ENCODE results near the gene SLX9.
"Not testable (repeated sequence)": the region's sequence is repeated elsewhere in the genome, so short reads cannot be mapped to it uniquely, and the experiment has no call there.

Gene SLX9

DNA sequence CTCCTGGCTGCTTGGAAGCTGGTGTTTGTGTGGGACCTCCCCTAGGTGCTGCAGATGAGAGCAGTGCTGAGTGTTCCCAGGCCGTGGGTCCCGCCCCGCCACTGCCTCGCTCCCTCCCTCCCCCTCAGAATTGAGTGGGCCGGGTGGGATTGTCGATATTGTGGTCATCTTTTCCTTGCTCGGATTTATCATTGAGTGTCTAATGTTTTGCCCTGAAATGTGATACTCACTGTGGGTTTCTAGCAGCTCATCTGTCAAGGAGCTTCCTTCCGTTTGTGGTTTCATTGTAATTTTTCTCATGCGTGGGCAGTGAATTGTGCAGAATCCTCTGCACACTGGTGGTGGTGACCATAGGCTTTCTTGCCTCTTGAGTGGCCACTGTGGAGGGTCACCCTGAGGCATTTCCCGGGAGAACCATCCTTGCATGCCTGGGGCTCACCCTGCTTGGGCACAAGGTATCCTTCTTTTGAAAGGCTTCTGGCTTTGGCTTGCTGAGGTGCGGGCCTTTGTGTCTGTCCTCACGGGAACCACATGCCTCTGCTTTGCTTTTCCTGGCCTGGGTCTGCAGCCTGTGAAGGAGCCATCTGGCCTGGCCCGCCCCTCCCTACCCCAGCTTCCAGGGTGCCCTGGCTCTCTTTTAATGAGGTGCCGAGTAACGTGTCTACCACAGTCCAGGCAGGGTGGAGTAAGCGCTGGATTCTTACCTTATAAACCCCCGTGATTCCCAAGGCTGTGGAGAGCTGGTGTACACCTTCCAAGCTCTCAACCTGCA is 25.6 kb downstream of the SLX9 start:
- no peak for DNase-seq

DNA sequence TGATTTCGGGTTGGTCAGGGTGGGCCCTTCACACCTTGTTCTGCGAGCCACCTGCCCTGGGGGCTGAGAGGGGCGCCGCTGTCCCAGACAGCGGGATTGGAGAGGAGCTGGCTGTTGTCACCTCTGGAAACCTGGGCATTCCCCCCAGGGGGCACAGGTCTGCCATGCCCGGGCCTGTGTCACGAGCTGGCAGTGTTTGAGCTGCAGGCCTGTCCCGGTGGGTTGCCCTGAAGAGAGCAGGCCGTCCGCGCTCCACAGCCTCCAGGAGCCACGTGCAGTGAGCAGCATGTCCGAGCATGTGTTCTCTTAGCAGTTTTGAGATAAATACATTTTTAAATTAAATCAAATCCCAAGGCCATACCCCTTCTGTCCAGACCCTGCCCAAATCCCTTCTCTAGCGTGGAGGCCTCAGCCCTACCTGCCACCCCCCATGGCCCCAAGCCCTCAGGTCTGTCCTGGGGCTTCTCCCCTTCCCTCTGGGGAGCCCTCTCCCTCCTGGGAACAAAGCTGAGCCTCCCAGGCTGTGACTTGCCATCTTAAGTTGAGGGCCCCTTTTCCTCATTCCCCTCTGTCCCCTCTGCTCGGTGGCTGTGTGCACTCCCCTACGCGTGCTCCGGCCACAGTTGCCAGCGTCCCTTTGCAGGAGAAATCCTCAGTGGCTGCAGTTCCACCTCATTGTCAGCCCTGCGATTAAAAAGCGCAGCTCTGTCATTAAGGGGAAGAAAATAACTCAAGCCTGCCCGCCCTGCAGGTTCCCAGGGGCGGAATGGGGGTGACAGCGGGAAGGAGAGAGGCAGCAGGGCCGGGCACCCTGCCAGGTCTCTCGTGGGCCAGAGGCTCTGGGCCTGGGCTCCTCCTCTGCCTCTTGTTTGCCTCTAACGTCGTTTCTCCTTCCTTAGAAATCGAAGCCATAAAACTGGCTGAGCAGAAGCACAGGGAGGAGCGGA is 26.6 kb downstream of the SLX9 start:
- DNase-seq, result no peak

DNA sequence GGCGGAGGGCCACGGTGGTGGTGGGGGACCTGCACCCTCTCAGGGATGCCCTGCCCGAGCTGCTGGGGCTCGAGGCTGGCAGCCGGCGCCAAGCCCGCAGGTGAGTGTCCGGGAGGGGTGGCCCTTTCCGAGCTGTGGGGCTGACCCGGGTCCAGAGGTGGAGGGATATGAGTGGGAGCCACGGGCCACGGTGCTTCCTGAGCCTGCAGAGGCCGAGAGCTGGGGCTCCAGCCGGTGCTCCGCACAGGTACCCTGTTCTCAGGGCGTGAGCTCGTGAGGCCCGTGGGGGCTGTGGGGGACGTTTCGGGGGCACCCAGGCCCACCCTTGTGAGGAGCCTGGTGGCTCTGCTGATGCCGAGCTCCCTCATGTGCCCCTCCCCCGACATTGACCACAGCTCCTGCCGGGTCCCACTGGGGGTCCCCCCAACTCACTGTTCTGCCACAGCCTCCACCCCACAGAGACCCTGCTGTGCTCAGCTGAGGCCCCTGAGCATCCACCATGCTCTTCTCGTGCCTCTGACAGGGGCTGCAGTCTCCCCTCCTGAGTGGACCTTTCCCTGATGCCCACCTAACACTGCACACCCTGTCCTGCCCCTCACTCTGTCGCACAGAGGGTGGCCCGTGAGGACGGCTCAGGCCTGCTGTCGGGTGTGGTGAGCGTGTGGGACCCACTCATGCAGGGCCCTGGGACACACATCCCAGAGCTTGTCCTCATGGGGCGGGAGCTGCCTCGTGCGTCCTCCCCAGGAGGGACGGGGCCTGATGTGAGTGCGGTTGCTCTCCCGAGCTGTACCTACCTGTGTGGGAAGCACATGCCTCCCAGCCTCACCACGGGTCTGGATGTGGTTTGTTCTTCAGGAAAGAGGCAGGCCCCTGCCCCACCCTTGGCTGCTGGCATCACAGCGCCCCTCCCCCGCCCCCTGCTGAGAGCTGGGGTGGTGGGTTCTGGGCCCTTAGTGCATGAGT is 27.5 kb downstream of the SLX9 start:
- no peak for DNase-seq

DNA sequence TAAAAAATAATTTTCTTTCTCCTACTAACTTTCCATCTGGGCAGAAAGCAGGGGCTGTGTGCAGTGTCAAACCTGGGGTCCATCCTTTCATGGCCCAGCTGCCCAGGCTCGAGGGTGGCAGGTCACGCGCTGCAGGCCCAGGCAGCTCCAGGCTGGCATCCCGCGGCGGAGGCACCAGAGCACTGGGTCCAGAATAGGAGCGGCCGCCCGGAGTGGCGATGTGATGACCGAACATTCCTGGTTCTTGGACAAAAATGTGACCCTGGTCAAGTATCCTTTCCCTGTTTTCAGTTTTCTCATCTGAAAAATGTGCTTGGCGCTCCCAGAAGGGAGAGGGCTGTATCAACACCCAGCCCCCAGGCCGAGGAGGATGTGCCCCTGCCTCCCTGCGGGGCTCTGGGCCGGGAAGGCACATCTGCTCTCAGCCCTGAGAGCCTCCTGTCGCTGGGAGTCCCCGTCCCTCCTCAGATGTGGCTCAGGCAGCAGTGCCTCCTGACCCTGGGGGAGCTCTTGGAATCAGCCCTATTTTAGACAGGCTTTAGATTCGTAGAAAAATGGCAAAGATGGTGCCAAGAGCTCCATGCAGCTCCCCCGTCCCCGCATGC is 29.3 kb downstream of the SLX9 start:
- DNase-seq, result no peak

DNA sequence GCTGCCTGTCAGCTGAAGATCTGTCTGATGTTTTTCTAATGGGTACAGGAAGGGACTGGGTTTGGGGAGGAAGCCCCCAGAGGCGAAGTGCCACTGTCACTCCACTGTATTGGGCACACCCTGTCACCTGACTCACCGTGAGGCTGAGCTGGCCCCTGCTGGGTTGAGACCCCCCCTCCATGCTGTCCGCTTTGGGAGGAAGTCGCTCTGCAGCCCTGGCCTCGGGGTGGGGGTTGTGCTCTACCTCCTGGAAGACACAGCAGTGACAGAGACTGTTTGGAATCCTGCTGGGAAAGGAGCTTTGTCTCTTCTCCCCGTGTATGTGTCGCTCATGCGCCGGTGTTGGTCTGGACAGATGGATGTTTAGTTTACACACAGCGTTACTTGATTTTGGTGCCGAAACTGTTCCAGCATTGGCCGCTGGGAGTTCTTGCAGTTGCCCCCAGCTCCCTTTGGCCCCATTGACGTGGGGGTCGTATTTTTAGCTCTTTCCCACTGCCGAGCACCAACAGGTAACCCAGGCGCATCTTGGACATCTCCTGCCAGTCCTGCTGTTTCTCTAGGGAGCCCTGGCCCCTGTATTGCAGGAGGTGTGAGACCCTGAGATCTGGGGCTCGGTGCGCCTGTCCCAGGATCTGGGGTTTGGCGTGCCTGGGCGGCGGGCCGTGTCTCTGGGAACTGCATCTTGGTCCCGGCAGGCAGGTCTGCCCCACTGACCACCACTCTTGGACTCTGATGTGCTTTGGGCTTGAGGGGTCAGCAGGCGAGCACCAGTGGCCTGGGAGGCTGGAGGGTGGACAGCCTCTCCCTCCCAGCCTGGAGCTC is 30.3 kb downstream of the SLX9 start:
- DNase-seq, result no peak

DNA sequence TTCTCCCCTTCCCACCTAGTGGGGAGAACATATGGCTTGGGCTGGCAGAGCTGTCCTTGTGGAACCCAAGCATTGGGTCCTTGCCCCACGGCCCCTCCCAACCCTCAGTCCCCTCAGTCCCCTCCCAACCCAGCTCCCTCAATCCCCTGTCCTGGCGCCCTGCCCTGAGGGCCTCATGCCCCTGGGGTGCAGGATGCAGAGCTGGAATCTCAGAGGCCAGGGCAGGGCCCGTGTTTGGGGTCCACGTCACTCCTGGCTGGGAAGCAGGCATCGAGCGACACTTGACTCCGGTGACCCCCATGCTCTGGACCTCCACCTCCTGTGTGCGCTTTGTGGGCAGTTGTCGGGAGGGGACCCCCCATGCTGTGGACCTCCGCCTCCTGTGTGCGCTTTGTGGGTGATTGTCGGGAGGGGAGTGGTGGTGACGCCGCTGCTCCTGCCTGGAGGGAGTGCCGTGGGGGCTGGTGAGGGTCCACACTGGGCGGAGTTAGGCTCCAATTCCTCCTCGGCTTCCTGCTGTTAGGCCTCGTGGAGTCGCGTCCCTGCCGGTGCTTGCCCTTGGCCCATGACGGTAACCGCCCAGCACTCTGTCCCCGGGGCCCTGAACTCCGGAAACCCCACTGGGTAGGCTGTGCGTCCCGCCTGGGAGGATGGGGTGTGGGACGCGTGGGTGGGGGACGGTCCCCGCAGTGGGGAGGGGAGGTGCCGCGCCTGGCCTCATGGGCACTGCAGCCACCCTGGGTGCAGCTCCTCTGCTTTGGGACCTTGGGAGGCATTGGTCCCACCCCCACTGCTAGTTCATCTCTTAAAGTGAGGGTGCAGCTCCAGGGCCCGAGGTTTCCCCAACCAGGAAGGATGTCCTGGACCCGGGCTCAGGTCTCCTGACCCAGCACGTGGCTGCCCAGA is 31.2 kb downstream of the SLX9 start:
- DNase-seq, result no peak

DNA sequence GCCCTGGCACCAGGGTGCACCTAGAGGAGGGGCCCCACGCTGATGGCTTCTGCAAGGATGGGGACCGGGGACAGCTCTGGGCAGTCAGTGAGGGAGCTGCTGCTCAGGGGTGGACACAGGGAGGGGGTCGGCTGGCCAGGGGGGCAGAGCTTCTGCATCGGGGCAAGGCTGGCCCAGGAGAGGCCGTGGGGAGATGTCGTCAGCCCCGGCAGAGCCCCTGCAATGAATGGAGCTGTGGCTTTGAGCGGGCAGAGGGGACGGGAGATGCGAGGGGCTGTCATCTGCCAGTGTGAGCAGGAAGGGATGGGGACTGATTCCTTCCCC is 31.8 kb downstream of the SLX9 start:
- DNase-seq, result no peak

DNA sequence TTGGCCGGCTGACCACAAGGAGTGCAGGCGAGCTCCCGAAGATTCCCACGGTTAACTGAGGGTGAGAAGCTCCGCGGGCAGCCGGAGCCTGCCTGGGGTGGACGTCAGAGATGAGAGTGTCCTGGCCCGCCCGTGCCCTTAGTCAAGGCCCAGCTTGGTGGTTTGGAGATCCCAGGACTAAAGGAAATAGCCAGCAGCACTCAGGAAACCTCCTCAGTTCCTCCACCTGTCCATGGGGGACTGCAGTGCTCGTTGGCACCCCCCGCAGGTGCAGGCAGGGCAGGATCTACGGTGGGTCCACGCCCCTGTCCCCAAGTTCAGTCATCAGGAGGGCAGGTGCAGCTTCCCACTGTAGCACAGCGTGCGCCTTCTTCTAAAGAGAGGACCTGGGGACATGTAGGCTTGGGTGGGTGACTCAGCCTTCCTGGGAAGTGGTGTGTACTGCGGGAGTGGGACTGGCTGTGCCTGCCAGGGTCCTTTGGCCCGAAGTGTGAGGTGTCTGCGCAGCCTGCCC is 32.5 kb downstream of the SLX9 start:
- DNase-seq, result no peak

DNA sequence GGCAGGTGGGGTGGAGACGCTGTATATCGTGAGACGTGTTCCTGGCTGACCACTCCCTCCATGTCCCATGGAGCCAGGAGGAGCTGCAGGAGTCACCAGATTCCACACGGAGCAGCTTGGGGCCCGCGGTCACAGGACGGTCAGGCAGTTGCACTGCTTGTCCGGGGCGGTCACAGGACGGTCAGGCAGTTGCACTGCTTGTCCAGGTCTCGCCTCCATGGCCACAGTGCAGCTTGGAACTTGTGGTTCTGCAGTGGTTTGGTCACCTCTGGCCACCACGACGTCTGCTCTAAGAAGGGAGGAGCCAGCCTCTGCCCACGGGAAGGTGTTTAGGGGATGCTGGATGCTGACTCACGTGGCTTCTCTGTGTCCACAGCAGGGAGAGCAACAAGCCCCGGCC is 33.0 kb downstream of the SLX9 start:
- no peak for DNase-seq

DNA sequence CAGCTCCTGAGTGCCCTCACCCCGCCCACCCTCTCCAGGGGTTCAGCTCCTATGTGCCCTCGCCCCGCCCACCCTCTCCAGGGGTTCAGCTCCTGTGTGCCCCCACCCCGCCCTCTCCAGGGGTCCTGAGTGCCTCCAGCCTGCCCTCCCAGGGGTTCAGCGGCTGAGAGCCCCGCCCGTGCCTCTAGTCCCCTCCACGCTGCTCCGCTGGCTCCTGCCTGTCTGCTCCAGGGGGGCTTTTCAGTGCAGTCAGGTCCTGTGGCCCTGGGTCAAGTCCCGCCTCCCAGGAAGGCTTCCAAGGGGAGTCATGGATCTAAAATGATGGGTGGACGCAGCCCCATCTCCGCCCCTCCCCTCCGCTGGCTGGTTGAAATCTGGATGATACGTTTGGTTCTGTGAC is 33.8 kb downstream of the SLX9 start:
- no peak for DNase-seq

DNA sequence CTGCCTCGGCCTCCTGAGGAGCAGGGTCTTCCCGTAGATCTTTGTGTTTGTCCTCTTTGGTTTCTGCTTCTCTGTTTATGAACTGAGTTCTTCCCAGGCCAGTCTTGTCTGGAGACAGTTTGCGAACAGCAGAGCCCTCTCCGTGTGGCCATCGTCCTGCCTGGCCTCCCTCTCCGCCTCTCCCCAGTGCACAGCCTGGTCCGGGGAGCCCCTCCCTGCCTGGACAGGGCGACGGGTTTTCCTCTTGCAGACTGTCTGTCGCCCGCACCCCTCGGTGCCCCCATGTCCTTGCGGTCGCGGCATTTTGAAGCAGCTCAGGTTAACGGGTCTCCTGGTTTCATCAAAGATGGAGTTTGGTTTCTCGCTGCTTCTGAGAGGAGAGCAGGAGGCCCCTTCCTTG is 34.8 kb downstream of the SLX9 start:
- DNase-seq, result no peak

DNA sequence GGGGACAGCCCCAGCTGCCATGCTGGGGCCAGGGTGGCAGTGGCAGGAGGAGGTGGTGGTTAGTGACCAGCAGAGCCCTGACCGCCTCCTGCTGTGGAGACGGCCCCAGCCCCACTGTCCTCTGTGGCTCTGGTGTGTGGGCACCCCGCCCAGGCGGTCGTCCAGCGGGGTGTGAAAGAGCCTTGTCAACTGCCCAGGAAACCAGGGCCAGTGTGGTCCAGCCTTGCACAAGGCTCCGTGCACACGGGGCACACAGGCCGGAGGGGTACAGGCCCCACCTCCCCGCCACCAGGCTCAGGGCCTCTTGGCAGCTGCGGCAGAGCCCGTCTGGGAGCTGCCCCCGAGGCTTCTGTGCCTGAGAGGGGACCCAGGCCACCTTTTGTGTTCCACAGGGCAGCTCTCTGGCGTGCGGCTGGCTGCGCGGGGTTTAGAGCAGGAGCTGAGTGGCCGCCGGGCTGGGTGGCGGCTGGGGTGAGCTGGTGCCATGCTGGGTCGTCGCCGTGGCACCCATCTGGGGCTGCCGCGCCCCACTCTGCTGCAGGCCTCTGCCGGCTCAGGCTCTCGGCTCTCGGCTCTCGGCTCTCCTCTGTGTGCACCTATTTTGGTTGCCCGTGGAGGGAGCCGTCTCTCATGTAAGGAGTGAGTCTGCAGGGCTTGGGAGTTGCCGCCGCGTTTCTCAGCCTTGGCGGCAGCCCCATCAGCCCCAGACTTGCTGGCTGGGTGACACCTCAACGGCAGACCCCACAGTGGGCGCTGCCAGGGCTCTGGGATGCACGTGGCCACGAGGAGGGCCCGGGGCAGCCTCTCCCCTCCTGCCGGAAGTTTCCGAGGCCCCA is 36.1 kb downstream of the SLX9 start:
- DNase-seq, result no peak

DNA sequence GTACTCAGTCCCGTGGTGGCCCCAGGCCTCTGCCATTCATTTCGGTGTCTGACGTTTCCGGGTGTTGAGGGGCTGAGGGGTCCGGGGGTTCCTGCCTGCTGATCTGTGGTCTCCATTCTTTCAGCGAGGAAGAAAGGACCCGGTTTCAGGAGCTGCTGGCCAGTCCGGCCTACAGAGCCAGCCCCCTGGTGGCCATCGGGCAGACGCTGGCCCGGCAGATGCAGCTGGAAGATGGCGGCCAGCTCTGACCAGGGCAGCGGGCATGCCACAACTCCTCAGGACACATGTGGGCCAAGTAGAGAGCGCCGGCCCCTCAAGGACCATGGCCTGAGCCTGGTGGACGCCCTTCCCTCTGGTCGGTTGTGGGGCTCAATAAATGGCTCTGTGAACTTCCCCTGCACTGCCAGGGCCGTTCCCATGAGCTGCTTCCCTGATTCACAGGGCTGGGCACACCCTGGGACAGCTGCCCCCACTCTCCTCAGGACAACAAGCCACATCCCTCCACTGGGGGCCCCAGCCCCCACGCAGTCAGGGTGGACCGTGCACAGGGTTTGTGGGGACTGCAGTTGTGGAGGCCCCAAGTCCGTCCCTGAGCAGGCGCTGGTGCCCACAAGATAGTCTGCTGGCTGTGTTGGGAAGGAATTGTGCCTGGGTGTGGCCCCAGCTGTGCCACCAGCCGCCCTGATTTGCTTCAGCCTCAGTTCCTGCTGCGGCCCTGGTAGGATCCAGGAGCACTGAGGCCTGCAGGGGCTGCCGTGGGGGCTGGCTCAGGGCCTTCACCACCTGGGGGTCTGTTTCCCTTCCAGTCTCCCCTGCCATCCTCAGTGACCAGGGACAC is 36.9 kb downstream of the SLX9 start:
- DNase-seq, result not testable (repeated sequence)

DNA sequence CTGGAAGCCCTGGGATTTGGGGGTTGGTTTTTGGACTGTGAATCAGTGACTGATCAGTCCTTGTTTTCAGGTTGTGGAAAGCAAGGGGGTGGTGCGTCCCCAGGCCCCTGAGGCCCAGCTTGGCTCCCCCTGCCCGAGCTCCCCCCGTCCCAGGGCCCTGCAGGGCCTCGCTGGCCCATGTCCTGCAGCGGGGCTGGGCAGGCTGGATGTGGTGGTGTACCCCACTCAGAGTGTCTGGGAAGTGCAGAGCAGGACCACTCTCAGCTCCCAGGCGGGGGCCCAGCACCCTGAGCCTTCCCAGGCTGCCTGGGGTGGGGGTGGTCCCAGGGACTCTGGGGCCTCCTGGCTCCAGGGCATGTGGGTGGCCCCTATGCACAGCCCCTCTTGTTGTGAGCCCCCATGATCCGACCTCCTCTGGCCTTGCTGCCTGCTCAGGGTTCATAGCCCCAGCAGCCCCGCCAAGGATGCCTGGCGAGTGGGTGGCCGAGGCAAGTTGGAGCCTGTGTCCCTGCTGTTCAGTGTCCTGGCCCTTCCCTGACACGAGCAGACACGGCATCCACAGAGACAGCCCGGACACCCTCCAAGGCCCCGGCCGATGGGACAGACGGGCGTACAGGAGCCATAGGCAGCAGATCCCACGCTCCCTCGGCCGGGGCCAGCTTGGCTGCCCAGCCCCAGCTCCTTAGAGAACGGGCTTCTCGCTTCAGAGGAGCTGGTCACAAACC is 37.9 kb downstream of the SLX9 start:
- no peak for DNase-seq

DNA sequence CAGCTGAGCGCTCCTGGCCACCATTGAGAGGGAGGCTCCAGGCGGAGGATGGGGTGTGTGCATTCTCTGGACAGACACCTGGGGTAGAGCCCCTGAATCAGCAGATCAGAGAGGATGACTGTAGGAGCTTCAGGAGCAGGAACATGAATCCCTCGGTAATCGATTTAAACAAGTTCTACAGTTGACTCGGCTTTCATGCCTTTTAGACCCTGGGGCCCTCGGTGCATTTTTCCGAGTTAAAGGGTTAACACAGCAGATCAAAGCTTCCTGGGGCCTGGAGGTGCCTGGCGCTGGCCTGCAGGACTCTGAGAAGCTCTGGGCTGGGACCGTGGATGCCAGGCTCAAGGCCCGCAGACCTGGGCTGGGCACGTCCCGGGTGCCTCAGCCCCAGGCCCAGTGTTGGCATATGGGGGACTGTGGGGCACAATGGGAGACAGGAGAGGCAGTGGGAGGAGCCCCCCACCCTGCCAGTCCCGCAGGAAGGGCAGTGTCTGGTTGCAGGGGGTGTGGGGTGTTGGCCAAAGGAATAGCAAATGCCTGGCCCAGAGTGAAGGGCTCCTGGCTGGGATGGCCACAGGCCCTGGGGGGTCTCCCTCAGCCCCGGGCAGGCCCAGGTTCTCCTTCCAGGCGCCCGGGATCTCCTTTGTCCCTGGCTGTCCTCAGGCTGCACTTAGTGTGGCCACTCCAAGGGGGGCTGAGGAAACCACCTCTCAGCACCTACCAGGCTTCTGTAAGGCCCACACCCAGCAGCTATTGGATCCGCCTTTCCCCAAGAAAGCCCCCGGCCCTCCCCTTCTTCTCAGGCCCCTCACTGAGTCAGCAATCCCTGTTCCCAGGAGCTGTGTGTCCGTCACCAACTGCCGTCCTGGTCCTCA is 40.1 kb downstream of the SLX9 start:
- no peak for DNase-seq
